HL-60/S4 treated with retinoic acid at 250 ng/mL for 4 days and 3 days (cell line): ENCODE results near the gene KRTAP2-3.
"Not testable (repeated sequence)": the region's sequence is repeated elsewhere in the genome, so short reads cannot be mapped to it uniquely, and the experiment has no call there.

ENCODE experiments used
- in situ Hi-C: fragments of 300-500 bp; cut with MboI; formaldehyde crosslinking; loops from 2 replicates; pipeline ENCODE4 v1.7.0; 2022; ENCODE audit warnings: low sequenced_read_pairs

KRTAP2-3 gene

GRCh38 chr17:41037853-41038350 is 22.0 kb downstream of the KRTAP2-3 start:
- in situ Hi-C loops: no loop called here

- in situ Hi-C loops: not testable (repeated sequence)
These were observed 25.5 kb downstream of the KRTAP2-3 start, which contains the start of gene KRTAP1-3 for GRCh38 chr17:41034346-41034935. Gene KRTAP1-3 (minus strand): TSS chr17:41034874. CDS start chr17:41034821, 53 bp downstream.

GRCh38 chr17:41029633-41030245 is 30.2 kb downstream of the KRTAP2-3 start, which contains the start of gene KRTAP1-4:
Gene KRTAP1-4 (minus strand): TSS chr17:41030195. CDS start chr17:41030078, 117 bp downstream.
- in situ Hi-C loops: no loop called here

- in situ Hi-C loops: no loop called here
These were observed 33.0 kb downstream of the KRTAP2-3 start, which contains the start of gene KRTAP1-5 for GRCh38 chr17:41026715-41027471. Gene KRTAP1-5 (minus strand): TSS chr17:41027208. CDS start chr17:41027155, 53 bp downstream.

- in situ Hi-C loops: no loop called here
These were observed 35.2 kb downstream of the KRTAP2-3 start for GRCh38 chr17:41024697-41025096.

- in situ Hi-C loops: no loop called here
These were observed 39.6 kb downstream of the KRTAP2-3 start for GRCh38 chr17:41020336-41020735.

GRCh38 chr17:41019415-41019814 is 40.5 kb downstream of the KRTAP2-3 start:
- in situ Hi-C loops: no loop called here

GRCh38 chr17:41018541-41018940 is 41.4 kb downstream of the KRTAP2-3 start:
- in situ Hi-C loops: no loop called here

- in situ Hi-C loops: no loop called here
These were observed 43.2 kb downstream of the KRTAP2-3 start for GRCh38 chr17:41016578-41017215.

- in situ Hi-C loops: no loop called here
These were observed 44.5 kb downstream of the KRTAP2-3 start for GRCh38 chr17:41015454-41015853.

- in situ Hi-C loops: no loop called here
These were observed 46.3 kb downstream of the KRTAP2-3 start for GRCh38 chr17:41013606-41014005.

- in situ Hi-C loops: no loop called here
These were observed 46.7 kb downstream of the KRTAP2-3 start for GRCh38 chr17:41013181-41013580.

GRCh38 chr17:41012326-41013120 is 47.4 kb downstream of the KRTAP2-3 start:
- in situ Hi-C loops: no loop called here

GRCh38 chr17:41010441-41010840 is 49.5 kb downstream of the KRTAP2-3 start:
- in situ Hi-C loops: no loop called here

GRCh38 chr17:41009936-41010335 is 50.0 kb downstream of the KRTAP2-3 start:
- in situ Hi-C loops: no loop called here

GRCh38 chr17:41009301-41009760 is 50.6 kb downstream of the KRTAP2-3 start:
- in situ Hi-C loops: no loop called here
